ENCODE results near the gene YLPM1. TPM values are rescaled to one million over a fixed set of nuclear protein-coding genes. Genes with fewer than 3 reads are reported as not detected.

YLPM1 gene
- total and polyA plus RNA-seq, 12 donors: 24.0 to 58.6 (median 46.5) TPM

DNA sequence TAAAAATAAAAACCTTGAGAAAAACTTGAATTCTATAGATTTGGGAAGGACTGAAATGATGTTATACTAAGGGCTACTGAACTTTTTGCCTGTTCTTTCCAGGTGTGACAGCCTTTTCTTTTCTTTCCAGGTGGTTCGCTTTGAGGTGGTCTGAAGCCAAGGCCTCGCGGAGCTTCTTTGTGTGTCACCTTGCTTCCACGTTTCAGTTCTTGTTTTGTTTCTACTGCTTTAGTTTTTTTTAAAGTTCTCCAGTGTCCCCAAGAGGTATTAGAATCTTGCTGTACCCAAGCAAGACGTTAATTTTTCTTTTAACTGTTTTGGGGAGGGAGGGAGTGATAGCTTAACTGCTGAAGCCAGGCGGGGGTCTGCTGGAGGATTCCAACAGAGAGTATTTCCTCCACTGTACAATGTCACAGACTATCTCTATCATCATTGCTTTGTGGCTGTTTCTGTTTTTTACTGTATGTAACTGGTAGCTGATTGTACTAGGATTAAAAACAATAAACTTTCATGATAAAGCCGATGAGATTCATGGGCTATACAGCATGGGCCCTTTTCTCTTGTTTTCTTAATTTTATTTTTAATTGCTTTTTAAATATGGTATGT is 72.6 kb downstream of the YLPM1 start:
- Histone ChIP-seq H3K9me3 (replicated peaks in 1 of 3) (no peaks in the 10 kb centered on the region), H3K27ac (peak overlapping the region in 1 of 5 donors; percentile 6), H3K4me3 (no peak overlapping the region), H3K27me3 (no peaks in the 10 kb centered on the region), H3K4me1 (replicated peaks in 1 of 2) (peaks cover 4 to 20% of the 10 kb centered on the region in 2 donors), H3K36me3 (replicated peaks in 1 of 2) (peaks cover 0 to 9% of the 10 kb centered on the region in 2 donors)
- WGBS, 4 donors: 81 to 86% (median 83%) methylated on average over 7 of the region's 7 CpGs
- intact Hi-C loops (cut with DNase I): no loop called here
- DNase-seq: no peak
- TF ChIP-seq POLR2A (IDR thresholded peaks at IDR 0.05): no peak
- TF ChIP-seq, protein P1, sequence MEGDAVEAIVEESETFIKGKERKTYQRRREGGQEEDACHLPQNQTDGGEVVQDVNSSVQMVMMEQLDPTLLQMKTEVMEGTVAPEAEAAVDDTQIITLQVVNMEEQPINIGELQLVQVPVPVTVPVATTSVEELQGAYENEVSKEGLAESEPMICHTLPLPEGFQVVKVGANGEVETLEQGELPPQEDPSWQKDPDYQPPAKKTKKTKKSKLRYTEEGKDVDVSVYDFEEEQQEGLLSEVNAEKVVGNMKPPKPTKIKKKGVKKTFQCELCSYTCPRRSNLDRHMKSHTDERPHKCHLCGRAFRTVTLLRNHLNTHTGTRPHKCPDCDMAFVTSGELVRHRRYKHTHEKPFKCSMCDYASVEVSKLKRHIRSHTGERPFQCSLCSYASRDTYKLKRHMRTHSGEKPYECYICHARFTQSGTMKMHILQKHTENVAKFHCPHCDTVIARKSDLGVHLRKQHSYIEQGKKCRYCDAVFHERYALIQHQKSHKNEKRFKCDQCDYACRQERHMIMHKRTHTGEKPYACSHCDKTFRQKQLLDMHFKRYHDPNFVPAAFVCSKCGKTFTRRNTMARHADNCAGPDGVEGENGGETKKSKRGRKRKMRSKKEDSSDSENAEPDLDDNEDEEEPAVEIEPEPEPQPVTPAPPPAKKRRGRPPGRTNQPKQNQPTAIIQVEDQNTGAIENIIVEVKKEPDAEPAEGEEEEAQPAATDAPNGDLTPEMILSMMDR (IDR thresholded peaks at IDR 0.05): no peak

DNA sequence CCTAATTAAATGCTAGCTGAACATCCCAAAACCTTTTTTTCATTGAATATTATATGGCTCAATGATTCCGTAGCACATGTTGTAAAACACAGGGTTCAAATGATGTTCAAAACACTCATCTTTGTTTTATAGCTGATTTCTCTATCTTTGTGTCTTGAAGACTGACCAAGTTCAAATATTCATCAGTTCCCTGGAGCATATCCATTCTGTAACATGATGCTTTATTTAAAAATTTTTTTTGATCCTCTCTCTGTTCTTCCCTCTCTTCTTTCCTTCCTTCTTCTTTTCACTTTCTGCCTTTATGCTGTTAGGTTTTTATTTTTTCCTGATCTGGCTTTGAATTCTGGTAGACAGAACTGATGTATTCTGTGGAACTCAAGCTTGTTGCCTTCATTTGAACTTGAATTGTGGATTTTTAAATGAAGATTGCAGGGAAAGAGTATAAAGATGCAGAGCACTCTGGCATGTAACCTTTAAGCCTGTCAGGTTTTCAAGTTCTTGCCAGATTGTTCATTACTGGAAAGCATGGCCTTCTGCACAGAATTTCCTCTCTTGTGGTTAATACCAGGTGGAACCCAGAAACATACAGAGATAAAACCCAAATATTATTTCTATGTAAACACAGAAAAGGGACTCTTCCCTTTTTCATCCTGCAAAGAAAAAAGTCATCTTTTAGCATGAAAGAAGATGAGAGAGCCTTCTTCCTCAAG is 73.3 kb downstream of the YLPM1 start:
- Histone ChIP-seq H3K36me3 (replicated peaks in 1 of 2) (peaks cover 0 to 14% of the 10 kb centered on the region in 2 donors), H3K4me3 (no peak overlapping the region)
- no peak for TF ChIP-seq POLR2A (IDR thresholded peaks at IDR 0.05)
- TF ChIP-seq, protein P1 (IDR thresholded peaks at IDR 0.05): no peak

DNA sequence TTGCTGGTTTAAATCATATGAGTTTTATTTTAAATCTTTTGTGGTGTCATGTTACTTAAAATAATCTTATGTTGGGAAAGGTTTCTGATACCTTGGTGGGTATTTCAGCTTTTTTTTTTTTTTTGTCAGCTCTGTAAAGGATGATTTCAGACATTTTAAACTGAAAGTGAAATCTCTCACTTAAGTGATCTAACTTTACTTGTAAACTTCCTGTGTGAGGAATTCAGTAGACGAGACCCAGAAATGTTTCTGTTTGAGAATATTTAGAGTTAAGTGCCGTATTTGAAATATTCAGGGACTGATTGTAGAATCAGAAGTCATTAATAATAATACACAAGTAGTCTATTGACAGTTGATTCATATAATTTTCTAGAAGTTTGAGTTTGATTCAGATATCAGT is 75.0 kb downstream of the YLPM1 start:
- TF ChIP-seq, protein P1 (IDR thresholded peaks at IDR 0.05): no peak
- TF ChIP-seq POLR2A (IDR thresholded peaks at IDR 0.05): no peak
- Histone ChIP-seq H3K4me1 (replicated peaks in 1 of 2) (peaks cover 4 to 20% of the 10 kb centered on the region in 2 donors), H3K27ac (peak overlapping the region in 2 of 5 donors; percentile 13 to 28), H3K4me3 (no peak overlapping the region), H3K9me3 (replicated peaks in 1 of 3) (no peaks in the 10 kb centered on the region), H3K36me3 (replicated peaks in 1 of 2) (peaks cover 0 to 14% of the 10 kb centered on the region in 2 donors), H3K27me3 (no peaks in the 10 kb centered on the region)
- no peak for DNase-seq
- 37 to 46% (median 42%) methylated on average over 2 of the region's 2 CpGs for WGBS, 4 donors
- intact Hi-C loops (cut with DNase I): no loop called here

More for the DNA sequence above, 73.3 kb downstream of the YLPM1 start:
- no peak for DNase-seq
- intact Hi-C loops (cut with DNase I): no loop called here
- Histone ChIP-seq H3K27me3 (no peaks in the 10 kb centered on the region), H3K27ac (peak overlapping the region in 1 of 5 donors; percentile 6), H3K9me3 (replicated peaks in 1 of 3) (no peaks in the 10 kb centered on the region), H3K4me1 (replicated peaks in 1 of 2) (peaks cover 4 to 20% of the 10 kb centered on the region in 2 donors)
- WGBS, 4 donors: 81 to 86% (median 83%) methylated on average over 1 of the region's 1 CpG

DNA sequence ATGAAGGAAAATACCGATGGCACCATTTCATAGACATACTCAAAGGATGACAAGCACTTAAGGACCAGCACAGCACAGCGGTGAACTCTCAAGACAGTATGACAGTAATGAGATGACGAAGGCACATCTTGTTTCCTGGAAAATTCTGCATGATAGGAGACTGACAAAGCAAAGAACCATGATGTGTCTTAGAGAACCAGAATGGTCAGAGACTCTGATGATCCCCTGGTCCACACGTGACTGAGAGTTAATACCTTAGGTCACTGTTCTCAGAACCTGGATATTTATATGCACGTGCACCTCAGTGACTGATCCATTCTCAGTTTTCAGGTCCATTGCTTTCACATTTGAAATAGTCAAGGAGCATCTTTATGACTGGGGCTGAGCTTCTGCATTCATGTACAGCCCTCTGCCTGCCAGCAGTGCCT is 77.5 kb downstream of the YLPM1 start:
- WGBS, 4 donors: 87 to 96% (median 93%) methylated on average over 5 of the region's 5 CpGs
- peaks cover 4 to 20% of the 10 kb centered on the region in 2 donors for H3K4me1 ChIP-seq (replicated peaks in 1 of 2)
- no peak overlapping the region for H3K27ac ChIP-seq
- H3K4me3 ChIP-seq: no peak overlapping the region
- intact Hi-C loops (cut with DNase I): no loop called here
- no peak for DNase-seq
- TF ChIP-seq, protein P1 (IDR thresholded peaks at IDR 0.05): no peak
- TF ChIP-seq POLR2A (IDR thresholded peaks at IDR 0.05): no peak
- peaks cover 0 to 14% of the 10 kb centered on the region in 2 donors for H3K36me3 ChIP-seq (replicated peaks in 1 of 2)
- no peaks in the 10 kb centered on the region for H3K9me3 ChIP-seq (replicated peaks in 1 of 3)
- H3K27me3 ChIP-seq: no peaks in the 10 kb centered on the region

Measured in adrenal gland (tissue), 12 donors.